GM20431 (cell line): ENCODE measurements around the gene PLAAT4.

Source experiments
- in situ Hi-C: fragments of 300-500 bp; cut with MseI, MboI; formaldehyde crosslinking; loops from one replicate; pipeline ENCODE4 v1.15.0; 2020; ENCODE audit warnings: low sequenced_read_pairs; ENCODE audit not compliant: unreplicated experiment

Gene PLAAT4

GRCh38 chr11:63536669-63537292 is at the start of gene PLAAT4:
Gene PLAAT4 (plus strand): TSS chr11:63536808. CDS start chr11:63536869, 61 bp downstream.
- in situ Hi-C loops, result no loop called here

GRCh38 chr11:63488789-63489188 is 47.8 kb upstream of the PLAAT4 start:
- in situ Hi-C loops, result no loop called here

GRCh38 chr11:63489879-63490278 is 46.7 kb upstream of the PLAAT4 start:
- in situ Hi-C loops, result no loop called here

GRCh38 chr11:63490551-63491239 is 45.9 kb upstream of the PLAAT4 start, which contains the start of gene PLAAT5:
Gene PLAAT5 (minus strand): TSS chr11:63491167. CDS start chr11:63491034, 133 bp downstream.
- in situ Hi-C loops, result no loop called here

- in situ Hi-C loops, result no loop called here
Observed at GRCh38 chr11:63491240-63491587, 45.4 kb upstream of the PLAAT4 start.

- in situ Hi-C loops, result no loop called here
Observed at GRCh38 chr11:63491636-63492372, 44.8 kb upstream of the PLAAT4 start.

- in situ Hi-C loops, result no loop called here
Observed at GRCh38 chr11:63492441-63492840, 44.2 kb upstream of the PLAAT4 start.

GRCh38 chr11:63493127-63493526 is 43.5 kb upstream of the PLAAT4 start:
- in situ Hi-C loops, result no loop called here

- in situ Hi-C loops, result no loop called here
Observed at GRCh38 chr11:63494975-63495374, 41.6 kb upstream of the PLAAT4 start.

GRCh38 chr11:63499874-63500273 is 36.7 kb upstream of the PLAAT4 start:
- in situ Hi-C loops, result no loop called here

GRCh38 chr11:63501236-63501635 is 35.4 kb upstream of the PLAAT4 start:
- in situ Hi-C loops, result no loop called here

GRCh38 chr11:63502252-63502820 is 34.3 kb upstream of the PLAAT4 start:
- in situ Hi-C loops, result no loop called here

GRCh38 chr11:63503492-63503891 is 33.1 kb upstream of the PLAAT4 start:
- in situ Hi-C loops, result no loop called here

- in situ Hi-C loops, result no loop called here
Observed at GRCh38 chr11:63504054-63504453, 32.6 kb upstream of the PLAAT4 start.

GRCh38 chr11:63504933-63505586 is 31.5 kb upstream of the PLAAT4 start:
- in situ Hi-C loops, result no loop called here

- in situ Hi-C loops, result no loop called here
Observed at GRCh38 chr11:63505857-63506528, 30.6 kb upstream of the PLAAT4 start, which contains the start of gene LGALS12. Gene LGALS12 (plus strand): TSS chr11:63506084. CDS start chr11:63506459, 375 bp downstream.

GRCh38 chr11:63506876-63507275 is 29.7 kb upstream of the PLAAT4 start:
- in situ Hi-C loops, result no loop called here

GRCh38 chr11:63507511-63507910 is 29.1 kb upstream of the PLAAT4 start:
- in situ Hi-C loops, result no loop called here

- in situ Hi-C loops, result no loop called here
Observed at GRCh38 chr11:63508009-63508408, 28.6 kb upstream of the PLAAT4 start.

GRCh38 chr11:63508745-63509144 is 27.9 kb upstream of the PLAAT4 start:
- in situ Hi-C loops, result no loop called here
